DND-41 (cell line): Measurements from ENCODE around the gene PARP6.
A peak's percentile ranks its signal among the peaks of the same experiment; 100 is the strongest.

Source experiments
- ATAC-seq: fragments of 200-7000 bp; cut with Tn5 transposase; 3 replicates; pipeline ENCODE4 v1.9.1; 2021; ENCODE audit warnings: low read depth; ENCODE audit not compliant: insufficient read depth
- DNase-seq: peaks from one replicate; pipeline ENCODE4 v3.0.0-alpha.2; 2020
- H2AFZ ChIP-seq: 2 replicates; pipeline ENCODE4 v1.6.0; 2012; ENCODE audit warnings: low read depth, low read length
- H3K27ac ChIP-seq: 2 replicates; pipeline ENCODE4 v1.5.1; 2012; ENCODE audit warnings: low read length, inconsistent platforms
- H3K27me3 ChIP-seq: fragments of 200-600 bp; sonication (generic); 2 replicates; pipeline ENCODE4 v1.6.0; 2012; ENCODE audit warnings: low read length, mild to moderate bottlenecking, inconsistent platforms; ENCODE audit not compliant: insufficient read depth, poor library complexity
- H3K36me3 ChIP-seq: 2 replicates; pipeline ENCODE4 v1.5.1; 2012; ENCODE audit warnings: low read length, inconsistent platforms; ENCODE audit not compliant: insufficient read depth
- H3K4me1 ChIP-seq: 2 replicates; pipeline ENCODE4 v1.5.1; 2012; ENCODE audit warnings: mild to moderate bottlenecking, low read length; ENCODE audit not compliant: insufficient read depth
- H3K4me2 ChIP-seq: 2 replicates; pipeline ENCODE4 v1.6.0; 2012; ENCODE audit warnings: mild to moderate bottlenecking, moderate library complexity, low read length, inconsistent platforms; ENCODE audit not compliant: insufficient read depth
- H3K4me3 ChIP-seq, 2 experiments: fragments of 200-600 bp in 1 of 2; shearing (Covaris generic) in 1 of 2; 2 replicates each; pipeline ENCODE4 v1.5.1; 2012 to 2016; ENCODE audit warnings: inconsistent platforms in 2 of 2, low read length in 2 of 2, mild to moderate bottlenecking in 2 of 2, low read depth in 1 of 2, moderate library complexity in 1 of 2
- H3K79me2 ChIP-seq: 2 replicates; pipeline ENCODE4 v1.6.0; 2012; ENCODE audit warnings: low read length, inconsistent platforms; ENCODE audit not compliant: insufficient read depth
- H3K9ac ChIP-seq: 2 replicates; pipeline ENCODE4 v1.6.0; 2012; ENCODE audit warnings: low read depth, mild to moderate bottlenecking, inconsistent platforms, low read length, moderate library complexity
- H3K9me3 ChIP-seq: 2 replicates; pipeline ENCODE4 v1.5.1; 2012; ENCODE audit warnings: low read length, moderate library complexity, mild to moderate bottlenecking, inconsistent platforms; ENCODE audit not compliant: insufficient read depth, severe bottlenecking
- H4K20me1 ChIP-seq: 2 replicates; pipeline ENCODE4 v1.6.0; 2012; ENCODE audit warnings: low read length; ENCODE audit not compliant: insufficient read depth
- EZH2 ChIP-seq: IDR thresholded peaks from 3 replicates; pipeline ENCODE4 v1.6.1; 2012; ENCODE audit warnings: borderline replicate concordance, low read depth, mild to moderate bottlenecking, moderate library complexity, low read length, inconsistent platforms; ENCODE audit not compliant: severe bottlenecking
- TF ChIP-seq, protein P1 (sequence below): IDR thresholded peaks from 2 replicates; pipeline ENCODE4 v1.5.1; 2012; ENCODE audit warnings: borderline replicate concordance, low read length, moderate library complexity, mild to moderate bottlenecking; ENCODE audit not compliant: poor library complexity, severe bottlenecking; ENCODE audit errors: extremely low read depth

PARP6 gene

DNA sequence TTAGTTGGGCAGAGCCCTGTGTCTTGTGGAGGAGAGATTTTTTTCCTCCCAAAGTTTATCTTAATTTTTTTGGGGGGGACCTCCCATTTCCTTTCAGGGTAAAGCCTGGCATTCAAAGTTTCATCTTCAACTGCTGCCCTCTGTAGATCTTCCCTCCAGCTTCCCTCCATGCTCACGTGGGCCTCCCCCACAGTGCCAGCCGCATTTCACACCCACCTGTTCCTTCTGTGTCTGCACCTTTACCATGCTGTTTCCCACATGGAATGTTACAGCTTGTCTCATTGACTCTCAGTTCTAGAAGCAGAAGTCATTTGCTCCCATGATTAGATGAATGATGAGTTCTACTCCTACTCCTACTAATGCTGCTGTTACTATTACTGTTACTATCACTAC, 41.1 kb upstream of the PARP6 start:
- Histone ChIP-seq H4K20me1 (no peaks in the 10 kb centered on the region), H3K79me2 (no peaks in the 10 kb centered on the region), H3K4me3 (no peak overlapping the region), H3K27me3 (no peaks in the 10 kb centered on the region), H2AFZ (no peak overlapping the region), H3K9me3 (no peaks in the 10 kb centered on the region), H3K4me1 (no peaks in the 10 kb centered on the region), H3K9ac (no peak overlapping the region), H3K36me3 (no peaks in the 10 kb centered on the region), H3K27ac (no peak overlapping the region), H3K4me2 (no peak overlapping the region)
- TF ChIP-seq, protein P1, sequence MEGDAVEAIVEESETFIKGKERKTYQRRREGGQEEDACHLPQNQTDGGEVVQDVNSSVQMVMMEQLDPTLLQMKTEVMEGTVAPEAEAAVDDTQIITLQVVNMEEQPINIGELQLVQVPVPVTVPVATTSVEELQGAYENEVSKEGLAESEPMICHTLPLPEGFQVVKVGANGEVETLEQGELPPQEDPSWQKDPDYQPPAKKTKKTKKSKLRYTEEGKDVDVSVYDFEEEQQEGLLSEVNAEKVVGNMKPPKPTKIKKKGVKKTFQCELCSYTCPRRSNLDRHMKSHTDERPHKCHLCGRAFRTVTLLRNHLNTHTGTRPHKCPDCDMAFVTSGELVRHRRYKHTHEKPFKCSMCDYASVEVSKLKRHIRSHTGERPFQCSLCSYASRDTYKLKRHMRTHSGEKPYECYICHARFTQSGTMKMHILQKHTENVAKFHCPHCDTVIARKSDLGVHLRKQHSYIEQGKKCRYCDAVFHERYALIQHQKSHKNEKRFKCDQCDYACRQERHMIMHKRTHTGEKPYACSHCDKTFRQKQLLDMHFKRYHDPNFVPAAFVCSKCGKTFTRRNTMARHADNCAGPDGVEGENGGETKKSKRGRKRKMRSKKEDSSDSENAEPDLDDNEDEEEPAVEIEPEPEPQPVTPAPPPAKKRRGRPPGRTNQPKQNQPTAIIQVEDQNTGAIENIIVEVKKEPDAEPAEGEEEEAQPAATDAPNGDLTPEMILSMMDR, result no peak
- TF ChIP-seq EZH2, result no peak
- no peak for DNase-seq
- ATAC-seq, result no peak

DNA sequence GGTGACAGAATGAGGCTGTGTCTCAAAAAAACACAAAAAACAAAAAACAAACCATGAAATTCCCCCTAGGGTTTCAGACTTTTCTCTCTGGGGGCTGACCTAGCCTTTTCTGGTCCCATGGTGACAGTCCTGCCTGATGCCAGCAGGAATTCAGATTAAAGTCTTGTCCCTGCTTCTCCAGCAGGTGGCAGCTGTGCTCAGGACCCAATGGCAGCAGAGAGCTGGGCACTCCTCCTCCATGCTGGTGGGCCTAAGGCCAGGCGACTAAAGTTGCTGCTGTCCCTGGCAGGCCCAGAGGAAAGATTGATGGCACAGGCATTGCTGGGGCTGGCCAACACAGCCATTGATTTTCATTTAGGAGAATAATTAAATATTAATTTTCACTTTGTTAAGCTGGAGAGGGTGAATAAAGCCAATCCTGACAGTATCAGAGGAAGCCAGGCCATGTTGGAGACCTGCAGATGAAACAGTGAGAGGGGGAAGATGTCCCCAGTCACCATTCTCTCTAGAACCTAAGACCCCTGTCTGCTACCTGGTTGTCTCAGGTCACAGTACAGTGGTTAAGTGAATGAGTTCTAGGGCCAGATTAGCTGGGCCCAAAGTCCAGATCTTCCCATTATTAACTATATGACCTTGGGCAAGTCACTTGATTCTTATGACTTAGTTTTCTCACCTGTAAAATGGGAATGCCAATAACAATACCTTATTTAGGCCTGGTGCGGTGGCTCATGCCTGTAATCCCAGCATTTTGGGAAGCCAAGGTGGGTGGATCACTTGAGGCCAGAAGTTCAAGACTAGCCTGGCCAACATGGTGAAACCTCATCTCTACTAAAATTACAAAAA, 40.5 kb upstream of the PARP6 start:
- H3K79me2 ChIP-seq, result no peaks in the 10 kb centered on the region
- no peaks in the 10 kb centered on the region for H3K27me3 ChIP-seq
- peak; percentile 63 for DNase-seq

DNA sequence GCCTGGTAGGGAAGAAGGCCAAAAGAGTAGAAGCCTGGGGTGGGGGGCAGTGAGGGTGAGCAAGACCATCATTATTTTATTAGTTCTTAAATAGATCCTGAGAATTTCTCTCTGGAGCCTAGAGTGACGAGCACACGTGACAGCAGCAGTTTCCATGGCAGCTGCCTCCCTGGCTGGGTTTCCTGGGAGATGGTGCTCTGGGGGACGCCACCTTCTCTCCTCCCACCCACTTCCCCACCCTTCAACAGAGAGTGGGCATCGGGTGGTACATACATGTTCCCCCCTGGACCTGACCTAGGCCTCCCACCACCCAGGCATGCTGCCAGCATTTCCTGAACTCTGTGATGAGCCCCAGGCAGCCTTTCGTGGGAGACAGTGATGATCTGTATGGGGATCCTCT, 34.7 kb upstream of the PARP6 start:
- no peaks in the 10 kb centered on the region for H3K27me3 ChIP-seq
- no peak overlapping the region for H3K9ac ChIP-seq
- H4K20me1 ChIP-seq, result no peaks in the 10 kb centered on the region
- no peaks in the 10 kb centered on the region for H3K79me2 ChIP-seq
- no peak overlapping the region for H3K4me3 ChIP-seq
- DNase-seq (no peak), ATAC-seq (no peak)
- no peak overlapping the region for H3K27ac ChIP-seq
- H3K4me2 ChIP-seq, result no peak overlapping the region
- H3K4me1 ChIP-seq, result no peaks in the 10 kb centered on the region
- no peak overlapping the region for H2AFZ ChIP-seq
- H3K36me3 ChIP-seq, result no peaks in the 10 kb centered on the region
- no peaks in the 10 kb centered on the region for H3K9me3 ChIP-seq
- TF ChIP-seq, protein P1, result no peak
- no peak for TF ChIP-seq EZH2

More for the DNA sequence above, 40.5 kb upstream of the PARP6 start:
- Histone ChIP-seq H3K9ac (no peak overlapping the region), H3K9me3 (no peaks in the 10 kb centered on the region), H3K4me1 (no peaks in the 10 kb centered on the region), H3K36me3 (no peaks in the 10 kb centered on the region), H3K4me3 (no peak overlapping the region), H2AFZ (no peak overlapping the region), H3K4me2 (no peak overlapping the region), H4K20me1 (no peaks in the 10 kb centered on the region), H3K27ac (no peak overlapping the region)
- TF ChIP-seq, protein P1, result peak; percentile 80
- TF ChIP-seq EZH2, result no peak
- peak; percentile 93 for ATAC-seq
